Bronchial epithelial cell (primary cell): Measurements from ENCODE around the gene TSR1. TPM values are rescaled to one million over a fixed set of nuclear protein-coding genes. Genes with fewer than 3 reads are reported as not detected.
A peak's percentile ranks its signal among the peaks of the same experiment; 100 is the strongest.

ENCODE experiments used
- DNase-seq: peaks from one replicate; pipeline ENCODE4 v3.0.0-alpha.2; 2010; ENCODE audit warnings: low read depth
- FAIRE-seq: peaks from 2 replicates; lab custom pipeline; 2011; peaks lifted over from hg19 to GRCh38; lab: Jason Lieb, UNC
- H3K27me3 ChIP-seq: 2 replicates; pipeline ENCODE4 v1.5.1; 2011; ENCODE audit warnings: low read length; ENCODE audit not compliant: control insufficient read depth, insufficient read depth
- H3K36me3 ChIP-seq: 2 replicates; pipeline ENCODE4 v1.5.1; 2011; ENCODE audit warnings: low read length; ENCODE audit not compliant: control insufficient read depth, insufficient read depth
- H3K4me3 ChIP-seq: 2 replicates; pipeline ENCODE4 v1.5.1; 2011; ENCODE audit warnings: mild to moderate bottlenecking, low read depth, low read length, control low read depth
- CTCF ChIP-seq: IDR thresholded peaks from 2 replicates; pipeline ENCODE4 v1.5.1; 2011; ENCODE audit warnings: mild to moderate bottlenecking, moderate library complexity, low read length, control low read depth, inconsistent platforms; ENCODE audit not compliant: insufficient read depth, severe bottlenecking
- total RNA-seq: library from RNA; depleted of rRNA; stranded (reverse); fragments of >200 nt; gene quantifications from 2 replicates; pipeline ENCODE4 v1.2.1, GENCODE V29; 2014

The TSR1 gene
- total RNA-seq, 1 donor from 2014 or later: 72.1 TPM

GRCh38 chr17:2366747-2367494, 30.7 kb upstream of the TSR1 start:
- Histone ChIP-seq H3K36me3 (peaks cover 19% of the 10 kb centered on the region), H3K27me3 (no peaks in the 10 kb centered on the region), H3K4me3 (no peak overlapping the region)
- FAIRE-seq (no peak), DNase-seq (no peak)
- TF ChIP-seq CTCF: peak; percentile 24

GRCh38 chr17:2365132-2365531, 28.9 kb upstream of the TSR1 start:
- FAIRE-seq (no peak), DNase-seq (no peak)
- no peak for TF ChIP-seq CTCF
- no peak overlapping the region for H3K4me3 ChIP-seq
- peaks cover 22% of the 10 kb centered on the region for H3K36me3 ChIP-seq
- no peaks in the 10 kb centered on the region for H3K27me3 ChIP-seq

GRCh38 chr17:2364763-2365116, 28.5 kb upstream of the TSR1 start:
- no peak for TF ChIP-seq CTCF
- DNase-seq: no peak
- no peak overlapping the region for H3K4me3 ChIP-seq
- peaks cover 22% of the 10 kb centered on the region for H3K36me3 ChIP-seq
- no peak for FAIRE-seq
- H3K27me3 ChIP-seq: no peaks in the 10 kb centered on the region

- H3K4me3 ChIP-seq: no peak overlapping the region
- DNase-seq: no peak
- TF ChIP-seq CTCF: no peak
- peaks cover 22% of the 10 kb centered on the region for H3K36me3 ChIP-seq
- no peaks in the 10 kb centered on the region for H3K27me3 ChIP-seq
- peak; percentile 58 for FAIRE-seq
Measured at GRCh38 chr17:2363851-2364762, 27.9 kb upstream of the TSR1 start.

- H3K27me3 ChIP-seq: no peaks in the 10 kb centered on the region
- no peak overlapping the region for H3K4me3 ChIP-seq
- TF ChIP-seq CTCF: no peak
- DNase-seq: no peak
- FAIRE-seq: no peak
- H3K36me3 ChIP-seq: peaks cover 22% of the 10 kb centered on the region
Measured at GRCh38 chr17:2363318-2363717, 27.1 kb upstream of the TSR1 start.
